DMS53 treated with DMSO at 0.1 percent for 48 hours (cell line): ENCODE data around the gene FANCL.
"Not testable (repeated sequence)": the region's sequence is repeated elsewhere in the genome, so short reads cannot be mapped to it uniquely, and the experiment has no call there.

Source experiments
- DNase-seq: peaks from one replicate; lab custom pipeline; 2025; ENCODE audit not compliant: unreplicated experiment; lab: John Stamatoyannopoulos, UW

FANCL gene

DNA sequence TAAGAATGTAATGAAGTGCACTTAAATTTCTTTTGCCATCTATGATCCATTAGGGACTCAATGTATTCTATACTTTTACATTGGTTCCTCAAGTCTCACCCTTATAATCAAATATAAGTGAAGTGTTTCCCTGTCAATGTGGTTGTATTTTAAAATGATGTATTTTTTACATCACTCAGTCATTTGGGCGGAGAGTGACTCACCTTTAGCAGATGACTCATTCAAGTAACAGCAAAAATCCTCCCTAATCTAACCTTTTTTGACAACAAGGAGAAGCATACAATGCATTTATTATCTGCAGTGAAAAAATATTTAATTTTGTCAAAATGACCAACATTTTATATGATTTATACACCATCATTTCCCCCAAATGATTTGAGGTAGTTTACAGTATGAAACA is 94.4 kb downstream of the FANCL start:
- peak; percentile 19 for DNase-seq

DNA sequence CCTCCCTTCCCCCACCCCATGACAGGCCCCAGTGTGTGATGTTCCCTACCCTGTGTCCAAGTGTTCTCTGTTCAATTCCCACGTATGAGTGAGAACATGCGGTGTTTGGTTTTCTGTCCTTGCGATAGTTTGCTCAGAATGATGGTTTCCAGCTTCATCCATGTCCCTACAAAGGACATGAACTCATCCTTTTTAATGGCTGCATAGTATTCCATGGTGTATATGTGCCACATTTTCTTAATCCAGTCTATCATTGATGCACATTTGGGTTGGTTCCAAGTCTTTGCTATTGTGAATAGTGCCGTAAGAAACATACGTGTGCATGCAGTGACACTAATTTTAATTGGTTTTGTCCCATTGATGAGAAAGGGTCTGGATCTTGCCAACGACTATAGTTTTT is 95.4 kb downstream of the FANCL start:
- not testable (repeated sequence) for DNase-seq

DNA sequence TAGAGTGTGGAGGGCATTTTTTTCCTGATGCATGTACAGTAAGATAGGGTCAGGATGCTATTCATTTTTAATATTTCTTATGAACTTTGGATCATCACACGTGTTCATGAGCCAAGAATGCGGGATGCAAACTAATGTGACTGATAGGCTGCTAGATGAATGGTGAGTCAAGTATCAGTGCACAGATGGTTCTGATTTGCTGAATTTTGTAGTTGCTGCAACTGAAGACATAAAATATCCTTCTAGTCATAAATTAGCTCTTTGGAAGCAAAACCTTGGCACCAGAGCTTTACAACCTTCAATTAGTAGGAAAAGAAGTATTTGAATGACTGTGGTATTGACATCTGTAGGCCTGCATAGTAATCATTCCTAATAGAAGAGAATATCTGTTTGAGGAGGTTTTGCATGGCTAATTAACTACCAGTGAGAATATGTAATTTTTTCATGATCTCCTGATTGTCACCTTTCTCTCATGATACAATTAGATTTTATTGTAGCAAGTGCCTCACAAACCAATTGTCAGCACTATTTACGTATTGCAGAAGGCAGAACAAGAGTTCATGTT is 100.5 kb downstream of the FANCL start:
- DNase-seq = no peak

DNA sequence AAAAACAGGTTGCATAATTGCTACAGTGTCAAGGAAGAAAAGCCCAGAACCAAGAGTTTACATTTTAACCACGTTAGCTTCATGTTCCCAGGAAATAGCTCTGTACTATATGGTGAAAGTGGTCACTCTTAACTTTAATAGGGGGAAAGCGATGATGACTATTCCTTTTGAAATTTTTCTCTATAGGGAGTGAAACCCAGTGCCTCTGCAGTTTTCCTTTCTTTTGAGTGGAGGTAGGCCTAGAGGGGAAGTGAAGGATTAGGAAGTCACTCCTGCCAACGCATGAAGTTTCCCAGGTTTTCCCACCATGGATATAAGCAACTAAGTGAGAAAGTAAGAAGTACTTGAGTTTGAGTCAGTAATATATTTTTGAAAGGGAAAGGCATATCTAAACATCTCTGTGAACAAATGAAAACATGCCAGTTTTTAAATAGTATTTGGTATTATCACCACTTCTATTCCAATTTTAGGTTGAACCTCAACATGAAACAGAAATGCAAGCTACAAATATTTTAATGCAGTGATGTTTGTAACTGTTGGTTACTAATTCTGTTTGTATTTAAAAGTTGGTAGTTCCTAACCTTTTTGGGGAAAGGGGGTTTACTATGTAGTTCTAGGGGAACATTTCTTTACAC is 102.6 kb downstream of the FANCL start:
- DNase-seq = no peak

DNA sequence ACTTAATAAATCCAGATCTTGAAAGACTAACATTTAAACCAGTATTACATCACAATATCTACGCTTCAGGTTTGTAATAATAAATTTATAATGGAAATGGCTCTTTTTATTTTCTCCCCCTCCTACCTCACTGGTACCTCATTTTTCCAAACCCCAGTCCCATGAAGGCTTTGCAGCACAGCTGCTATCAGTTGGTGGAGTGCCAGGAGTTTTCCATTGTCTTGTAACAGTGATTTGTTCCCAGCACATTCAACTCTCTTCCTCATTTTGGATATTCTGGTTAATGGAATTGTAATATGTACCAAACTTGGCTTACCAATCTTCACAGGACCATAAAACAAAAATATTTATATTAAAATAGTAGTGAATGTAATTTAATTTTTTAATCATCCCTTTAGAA is 103.3 kb downstream of the FANCL start:
- no peak for DNase-seq

DNA sequence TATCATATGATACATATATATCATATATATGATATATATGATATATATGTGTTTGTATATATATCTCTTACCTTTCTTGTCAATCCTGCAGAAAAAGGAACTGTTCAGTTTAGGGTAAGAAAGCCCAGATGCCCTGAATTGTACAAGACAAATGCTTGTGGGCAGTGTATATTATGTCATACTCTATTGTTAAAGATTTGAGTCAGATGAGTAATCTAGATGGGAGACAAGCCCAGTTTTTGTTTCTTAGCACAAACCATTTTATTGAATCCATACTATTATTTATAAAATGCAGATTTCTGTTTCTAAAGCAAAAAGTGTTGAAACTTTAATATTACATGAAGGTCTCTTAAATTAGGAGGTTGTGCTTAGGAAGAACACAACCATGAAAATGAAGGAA is 103.9 kb downstream of the FANCL start:
- DNase-seq = no peak

DNA sequence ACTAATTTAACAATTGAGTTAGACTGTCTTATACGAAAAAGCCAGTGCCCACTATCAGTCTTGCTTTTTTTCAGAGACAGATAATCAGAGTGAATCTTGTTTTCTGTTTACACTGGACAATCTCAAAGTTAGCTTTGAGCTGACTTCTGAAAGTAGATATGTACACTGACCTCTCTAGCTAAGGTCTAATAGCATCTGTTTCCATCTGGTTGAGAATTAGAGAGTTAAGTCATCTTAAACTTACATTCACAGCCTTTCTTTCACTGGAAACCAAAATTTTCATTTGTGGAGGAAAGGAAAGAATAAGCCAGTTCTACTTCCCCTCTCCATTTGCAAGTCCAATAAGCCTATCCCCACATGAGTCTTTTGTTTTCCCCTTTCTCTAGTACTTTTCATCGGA is 105.3 kb downstream of the FANCL start:
- DNase-seq = no peak

DNA sequence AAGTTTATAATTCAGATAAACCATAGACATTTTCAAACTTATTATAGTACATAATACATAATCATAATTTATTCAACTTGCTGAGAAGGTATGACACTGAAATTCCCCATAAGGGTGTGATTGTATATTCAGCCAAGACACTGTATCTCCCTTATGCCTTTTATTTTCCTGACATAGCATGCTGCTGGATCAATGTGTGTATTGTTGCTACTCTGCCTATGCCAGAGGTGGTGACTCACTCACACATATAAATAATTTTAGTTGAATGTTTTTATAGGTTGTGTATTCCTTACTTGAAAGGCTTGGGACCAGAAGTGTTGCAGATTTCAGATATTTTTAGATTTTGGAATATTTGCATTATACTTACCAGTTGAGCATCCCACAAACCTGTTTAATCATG is 107.7 kb downstream of the FANCL start:
- no peak for DNase-seq

DNA sequence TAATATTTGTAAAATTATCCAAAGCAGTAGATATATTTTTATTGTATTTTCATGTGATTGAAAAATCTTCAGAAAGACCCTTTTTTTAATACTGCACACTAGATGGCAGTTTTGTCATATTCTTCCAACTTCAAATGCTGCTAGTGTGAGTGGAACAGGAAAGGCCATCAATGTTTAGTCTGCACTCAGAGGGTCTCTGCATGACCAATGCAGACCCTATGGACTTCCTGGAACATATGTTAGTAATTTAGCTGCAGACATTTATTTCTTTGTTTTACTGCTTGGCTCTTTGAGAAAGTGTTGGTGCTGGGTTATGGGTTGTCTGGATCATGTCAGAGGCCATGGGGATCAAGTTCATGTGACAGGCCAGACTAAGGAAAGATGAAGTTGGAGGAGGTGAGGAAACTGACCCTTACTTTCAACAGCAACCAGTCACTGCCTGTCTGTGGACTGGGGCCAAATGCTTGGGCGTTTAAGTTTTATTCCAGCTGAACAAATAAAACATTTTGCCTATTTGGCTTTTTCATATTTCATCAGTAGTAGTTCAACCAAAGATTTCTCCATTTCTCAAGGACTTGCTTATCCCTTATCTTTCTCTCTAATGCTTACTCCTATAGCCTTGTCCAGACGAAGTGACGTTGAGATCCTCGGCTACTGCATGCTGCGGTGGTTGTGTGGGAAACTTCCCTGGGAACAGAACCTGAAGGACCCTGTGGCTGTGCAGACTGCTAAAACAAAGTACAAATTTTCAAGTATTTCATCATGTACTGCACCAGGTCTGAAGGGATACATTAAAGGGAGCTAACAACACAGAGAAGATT is 109.7 kb downstream of the FANCL start:
- no peak for DNase-seq

DNA sequence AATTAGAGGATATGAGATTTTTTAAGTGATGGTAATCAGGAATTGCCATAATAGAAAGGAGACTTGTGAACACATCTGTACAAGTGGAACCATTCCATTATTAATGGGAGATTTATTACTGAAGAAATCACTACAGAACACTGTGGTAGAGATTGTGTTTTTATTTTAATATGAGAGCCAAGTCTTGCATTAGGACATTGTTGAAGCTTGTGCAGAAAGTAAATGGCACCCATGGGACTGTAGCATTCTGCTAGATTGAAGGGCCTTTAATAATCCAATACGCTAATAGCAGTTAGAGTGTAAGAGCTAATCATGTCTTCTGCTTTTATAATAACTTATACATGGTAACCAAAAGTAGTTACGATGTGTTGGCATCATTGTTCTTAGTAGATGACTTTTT is 110.9 kb downstream of the FANCL start:
- no peak for DNase-seq

DNA sequence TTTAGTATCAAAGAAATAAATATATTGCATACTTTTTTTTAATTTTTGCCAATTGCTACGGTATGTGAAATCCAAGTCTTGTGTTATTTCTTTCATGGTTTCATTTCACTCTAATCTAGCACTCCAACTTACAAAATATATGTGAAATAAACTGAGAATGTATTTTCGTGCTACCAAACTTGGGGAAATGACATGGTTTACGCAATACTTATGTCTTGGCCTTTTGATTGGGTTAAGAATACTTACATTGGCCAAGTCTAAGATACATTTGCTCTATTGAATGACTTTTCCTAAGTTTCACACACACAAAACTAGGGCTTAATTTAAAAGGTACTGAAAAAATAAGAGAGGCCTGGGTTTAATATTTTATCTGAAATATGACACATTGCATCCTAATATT is 114.0 kb downstream of the FANCL start:
- DNase-seq = no peak

DNA sequence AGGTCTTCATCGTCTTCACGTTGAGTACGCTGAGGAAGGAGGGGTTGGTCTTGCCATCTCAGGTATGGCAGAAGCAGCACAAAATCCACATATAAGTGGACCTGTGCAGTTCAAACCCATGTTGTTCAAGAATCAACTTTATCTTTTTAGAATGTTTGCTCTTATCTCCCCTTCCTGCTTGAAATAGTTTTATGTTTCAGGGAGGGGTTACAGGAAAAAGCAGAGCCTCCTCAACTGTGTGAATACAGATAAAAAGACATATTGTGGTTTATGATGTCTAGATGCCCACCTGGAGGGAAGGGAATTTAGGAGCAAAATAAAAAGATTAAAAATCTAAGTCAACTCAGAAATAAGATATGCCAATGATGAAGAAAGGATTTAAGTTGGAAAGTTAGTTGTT is 118.6 kb downstream of the FANCL start:
- no peak for DNase-seq

DNA sequence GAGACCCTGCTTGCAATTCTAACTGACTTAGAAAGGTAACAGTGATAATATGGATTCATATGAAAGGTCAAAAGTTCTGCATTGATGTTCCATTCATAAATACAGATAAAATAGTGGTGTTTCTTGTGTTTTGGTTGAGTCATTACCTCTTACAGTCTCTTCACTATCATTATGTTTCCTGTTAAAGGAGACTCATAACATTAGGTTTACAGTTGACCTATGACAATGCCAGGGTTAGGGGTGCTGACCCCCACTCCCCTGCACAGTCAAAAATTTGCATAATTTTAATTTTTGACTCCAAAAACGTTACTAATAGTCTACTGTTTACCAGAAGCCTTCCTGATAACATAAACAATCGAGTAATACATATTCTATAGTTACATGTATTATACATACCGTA is 119.1 kb downstream of the FANCL start:
- no peak for DNase-seq

DNA sequence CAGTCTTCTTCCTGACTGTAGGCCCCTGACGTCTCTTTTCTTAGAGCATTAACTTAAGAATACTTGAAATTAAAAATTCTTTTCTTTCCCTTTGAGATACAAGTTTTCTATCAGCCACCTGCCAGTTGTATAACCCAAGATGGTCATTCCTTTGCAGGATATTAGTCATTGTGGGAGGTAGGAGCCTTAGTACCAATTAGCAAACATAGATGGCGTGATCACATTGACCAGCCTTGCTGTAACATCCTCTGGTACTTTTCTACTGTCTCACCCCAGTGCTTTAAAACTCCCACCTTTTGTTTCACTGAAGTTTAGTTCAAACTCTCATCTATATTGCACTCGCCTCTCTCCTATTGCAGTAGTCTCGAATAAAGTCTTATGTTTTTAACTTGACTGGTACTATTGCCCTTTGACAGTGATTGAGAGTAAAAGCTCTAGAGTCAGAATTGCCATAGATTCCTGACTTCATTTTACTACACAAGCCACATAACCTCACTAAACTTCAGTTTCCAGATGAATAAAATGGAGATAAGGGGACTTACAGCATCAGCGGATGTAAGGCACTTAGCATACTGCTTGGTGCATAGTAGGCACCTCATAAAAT is 120.4 kb downstream of the FANCL start:
- DNase-seq = no peak

DNA sequence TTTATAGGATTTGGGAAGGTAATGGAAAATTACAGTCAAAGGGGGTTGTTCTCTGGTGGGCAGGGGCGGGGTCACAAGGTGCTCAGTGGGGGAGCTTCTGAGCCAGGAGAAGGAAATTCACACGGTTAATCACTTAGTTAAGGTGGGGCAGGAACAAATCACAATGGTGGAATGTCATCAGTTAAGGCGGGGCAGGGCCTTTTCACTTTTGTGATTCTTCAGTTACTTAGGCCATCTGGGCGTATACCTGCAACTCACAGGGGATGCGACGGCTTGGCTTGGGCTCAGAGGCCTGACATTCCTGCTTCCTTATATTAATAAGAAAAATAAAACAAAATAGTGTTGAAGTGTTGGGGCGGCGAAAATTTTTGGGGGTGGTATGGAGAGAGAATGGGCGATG is 127.6 kb downstream of the FANCL start:
- not testable (repeated sequence) for DNase-seq

DNA sequence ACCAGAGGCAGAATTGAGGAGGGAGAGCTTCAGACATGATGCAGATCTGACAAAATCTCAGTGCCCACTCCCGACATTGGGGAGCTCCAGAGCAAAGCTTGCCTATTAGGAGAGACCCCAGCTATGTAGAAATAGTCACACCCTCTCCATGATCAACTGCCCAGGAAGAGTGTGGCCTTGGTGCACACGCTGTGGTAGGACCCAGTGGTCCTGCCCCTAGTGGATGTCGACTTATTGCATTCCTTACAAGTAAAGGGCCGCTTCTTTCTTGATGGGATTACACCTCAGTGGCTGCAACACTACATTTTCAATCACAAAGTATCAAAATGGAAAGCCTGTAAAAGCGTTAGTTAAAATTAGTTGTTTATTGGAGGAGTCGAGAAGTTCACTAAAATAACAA is 130.4 kb downstream of the FANCL start:
- no peak for DNase-seq

DNA sequence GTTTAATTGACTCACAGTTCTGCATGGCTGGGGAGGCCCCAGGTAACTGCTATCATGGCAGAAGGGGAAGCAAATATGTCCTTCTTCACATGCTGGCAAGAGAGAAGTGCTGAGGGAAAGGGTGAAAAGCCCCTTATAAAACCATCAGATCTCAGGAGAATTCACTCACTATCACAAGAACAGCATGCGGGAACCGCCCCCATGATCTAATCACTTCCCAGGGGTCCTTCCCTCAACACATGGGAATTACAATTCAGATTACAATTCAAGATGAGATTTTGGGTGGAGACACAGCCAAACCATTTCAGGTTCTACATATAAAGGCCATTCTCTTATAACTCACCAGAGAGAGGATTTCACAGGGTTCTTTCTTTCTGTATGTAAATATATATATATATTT is 131.6 kb downstream of the FANCL start:
- no peak for DNase-seq
